H9 (cell line): ENCODE results near the gene ASB10. TPM values are rescaled to one million over a fixed set of nuclear protein-coding genes. Genes with fewer than 3 reads are reported as not detected.

Experiments used
- DNase-seq: peaks from one replicate; pipeline ENCODE4 v3.0.0-alpha.2; 2017
- H2AFZ ChIP-seq: one replicate; pipeline ENCODE4 v1.6.1; 2013; ENCODE audit warnings: mild to moderate bottlenecking, low read length, control low read depth, moderate library complexity
- H2AK5ac ChIP-seq: 2 replicates; pipeline ENCODE4 v1.6.1; 2013; ENCODE audit warnings: low read length, control low read depth, mixed read lengths; ENCODE audit not compliant: insufficient read length
- H2BK120ac ChIP-seq: one replicate; pipeline ENCODE4 v1.6.1; 2013; ENCODE audit warnings: low read depth, mild to moderate bottlenecking, low read length, control low read depth, inconsistent platforms; ENCODE audit not compliant: poor library complexity, severe bottlenecking
- H2BK12ac ChIP-seq: 2 replicates; pipeline ENCODE4 v1.6.1; 2013; ENCODE audit warnings: low read length, control low read depth, mixed read lengths, low read depth; ENCODE audit not compliant: insufficient read length
- H2BK15ac ChIP-seq: 2 replicates; pipeline ENCODE4 v1.6.1; 2013; ENCODE audit warnings: low read depth, low read length, control low read depth
- H2BK20ac ChIP-seq: one replicate; pipeline ENCODE4 v1.6.1; 2013; ENCODE audit warnings: low read depth, mild to moderate bottlenecking, low read length, control low read depth, inconsistent platforms; ENCODE audit not compliant: poor library complexity, severe bottlenecking
- H2BK5ac ChIP-seq: 2 replicates; pipeline ENCODE4 v1.6.1; 2013; ENCODE audit warnings: low read length, control low read depth, mixed read lengths; ENCODE audit not compliant: insufficient read length
- H3K14ac ChIP-seq: 2 replicates; pipeline ENCODE4 v1.6.1; 2013; ENCODE audit warnings: low read length, control low read depth; ENCODE audit not compliant: insufficient read depth
- H3K18ac ChIP-seq: 2 replicates; pipeline ENCODE4 v1.6.1; 2013; ENCODE audit warnings: low read depth, mild to moderate bottlenecking, mixed read lengths, low read length, control low read depth; ENCODE audit not compliant: insufficient read length
- H3K23ac ChIP-seq: 2 replicates; pipeline ENCODE4 v1.6.1; 2013; ENCODE audit warnings: low read length, control low read depth, mixed read lengths, low read depth; ENCODE audit not compliant: insufficient read length
- H3K23me2 ChIP-seq: 2 replicates; pipeline ENCODE4 v1.6.1; 2013; ENCODE audit warnings: low read depth, mild to moderate bottlenecking, mixed read lengths, low read length, control low read depth; ENCODE audit not compliant: insufficient read length, poor library complexity, severe bottlenecking
- H3K27ac ChIP-seq: 2 replicates; pipeline ENCODE4 v1.5.1; 2013; ENCODE audit warnings: low read length, control low read depth, mixed read lengths, low read depth; ENCODE audit not compliant: insufficient read length
- H3K27me3 ChIP-seq: 2 replicates; pipeline ENCODE4 v1.6.1; 2013; ENCODE audit warnings: low read length, control low read depth, inconsistent platforms; ENCODE audit not compliant: insufficient read depth
- H3K4ac ChIP-seq: 2 replicates; pipeline ENCODE4 v1.6.1; 2013; ENCODE audit warnings: low read depth, mild to moderate bottlenecking, control low read depth, inconsistent platforms, low read length, moderate library complexity
- H3K4me1 ChIP-seq: 2 replicates; pipeline ENCODE4 v1.6.1; 2013; ENCODE audit warnings: low read length, control low read depth, inconsistent platforms; ENCODE audit not compliant: insufficient read depth
- H3K4me2 ChIP-seq: 2 replicates; pipeline ENCODE4 v1.6.1; 2013; ENCODE audit warnings: low read length, control low read depth, mixed read lengths; ENCODE audit not compliant: insufficient read length, insufficient read depth
- H3K56ac ChIP-seq: 2 replicates; pipeline ENCODE4 v1.6.1; 2013; ENCODE audit warnings: low read depth, mild to moderate bottlenecking, mixed read lengths, low read length, control low read depth; ENCODE audit not compliant: insufficient read length
- H3K79me1 ChIP-seq: 2 replicates; pipeline ENCODE4 v1.6.1; 2013; ENCODE audit warnings: low read depth, mild to moderate bottlenecking, moderate library complexity, low read length, control low read depth, inconsistent platforms; ENCODE audit not compliant: insufficient read depth, poor library complexity, severe bottlenecking
- H3K79me2 ChIP-seq: 2 replicates; pipeline ENCODE4 v1.6.1; 2013; ENCODE audit warnings: low read length, control low read depth, inconsistent platforms; ENCODE audit not compliant: insufficient read depth
- H3K9ac ChIP-seq: 2 replicates; pipeline ENCODE4 v1.6.1; 2013; ENCODE audit warnings: low read length, control low read depth, mixed read lengths; ENCODE audit not compliant: insufficient read length; ENCODE audit errors: extremely low read depth
- H3K9me3 ChIP-seq: one replicate; pipeline ENCODE4 v1.6.1; 2013; ENCODE audit warnings: low read depth, low read length, inconsistent platforms; ENCODE audit not compliant: control insufficient read depth
- H3T11ph ChIP-seq: one replicate; pipeline ENCODE4 v1.6.1; 2013; ENCODE audit warnings: mild to moderate bottlenecking, low read length, control low read depth, inconsistent platforms
- H4K20me1 ChIP-seq: one replicate; pipeline ENCODE4 v1.6.1; 2013; ENCODE audit not compliant: control insufficient read depth, insufficient read length, insufficient read depth
- H4K5ac ChIP-seq: 2 replicates; pipeline ENCODE4 v1.6.1; 2013; ENCODE audit warnings: low read depth, mild to moderate bottlenecking, mixed read lengths, low read length, control low read depth; ENCODE audit not compliant: insufficient read length
- H4K8ac ChIP-seq: replicated peaks from 2 replicates; pipeline ENCODE4 v1.6.1; 2013; ENCODE audit warnings: low read length, control low read depth, mixed read lengths, low read depth; ENCODE audit not compliant: insufficient read length
- H4K91ac ChIP-seq: 2 replicates; pipeline ENCODE4 v1.6.1; 2013; ENCODE audit warnings: low read depth, mild to moderate bottlenecking, moderate library complexity, mixed read lengths, low read length, control low read depth; ENCODE audit not compliant: insufficient read length
- H3K27ac Mint-ChIP-seq, 3 experiments: 2 replicates in 2 of 3; 3 replicates in 1 of 3; pipeline ENCODE4 v1.8.0; 2020 to 2021; ENCODE audit warnings: mixed read lengths in 3 of 3, mild to moderate bottlenecking in 1 of 3, moderate library complexity in 1 of 3
- H3K27me3 Mint-ChIP-seq: 2 replicates; pipeline ENCODE4 v1.8.0; 2021; ENCODE audit warnings: low read depth, mild to moderate bottlenecking, moderate library complexity, mixed read lengths
- H3K36me3 Mint-ChIP-seq, 3 experiments: 2 replicates in 2 of 3; 3 replicates in 1 of 3; pipeline ENCODE4 v1.8.0; 2020 to 2021; ENCODE audit warnings: low read depth in 3 of 3, mixed read lengths in 3 of 3; ENCODE audit not compliant: insufficient read depth in 1 of 3
- H3K4me1 Mint-ChIP-seq, 2 experiments: 2 replicates each; pipeline ENCODE4 v1.8.0; 2020; ENCODE audit warnings: mixed read lengths in 2 of 2
- H3K4me3 Mint-ChIP-seq, 2 experiments: 2 replicates in 1 of 2; 3 replicates in 1 of 2; pipeline ENCODE4 v1.8.0; 2020 to 2021; ENCODE audit warnings: mild to moderate bottlenecking in 2 of 2, mixed read lengths in 2 of 2, moderate library complexity in 1 of 2
- H3K9me3 Mint-ChIP-seq, 2 experiments: 2 replicates in 1 of 2; 3 replicates in 1 of 2; pipeline ENCODE4 v1.8.0; 2020; ENCODE audit warnings: mild to moderate bottlenecking in 2 of 2, mixed read lengths in 2 of 2, moderate library complexity in 1 of 2
- WGBS: extraction: QIAGEN DNeasy Blood & Tissue Kit; methylation state at CpG from one replicate; pipeline ENCODE4 v1.1.7; 2013; ENCODE audit warnings: missing lambda C conversion rate, low lambda C conversion rate, mixed read lengths; ENCODE audit not compliant: insufficient read length; ENCODE audit errors: extremely low coverage; 5-methylcytosine and 5-hydroxymethylcytosine counted together
- total RNA-seq: library from RNA; stranded (reverse); gene quantifications from 2 replicates; pipeline ENCODE4 v1.2.1, GENCODE V29; 2021
- TF ChIP-seq, protein P1 (sequence below): fragments of 200-600 bp; sonication (generic); conservative IDR thresholded peaks from 3 replicates; pipeline ENCODE4 v1.8.0; 2021; ENCODE audit warnings: antibody characterized with exemption, mild to moderate bottlenecking

The ASB10 gene
- total RNA-seq, 1 experiment from 2014 or later = not detected

DNA sequence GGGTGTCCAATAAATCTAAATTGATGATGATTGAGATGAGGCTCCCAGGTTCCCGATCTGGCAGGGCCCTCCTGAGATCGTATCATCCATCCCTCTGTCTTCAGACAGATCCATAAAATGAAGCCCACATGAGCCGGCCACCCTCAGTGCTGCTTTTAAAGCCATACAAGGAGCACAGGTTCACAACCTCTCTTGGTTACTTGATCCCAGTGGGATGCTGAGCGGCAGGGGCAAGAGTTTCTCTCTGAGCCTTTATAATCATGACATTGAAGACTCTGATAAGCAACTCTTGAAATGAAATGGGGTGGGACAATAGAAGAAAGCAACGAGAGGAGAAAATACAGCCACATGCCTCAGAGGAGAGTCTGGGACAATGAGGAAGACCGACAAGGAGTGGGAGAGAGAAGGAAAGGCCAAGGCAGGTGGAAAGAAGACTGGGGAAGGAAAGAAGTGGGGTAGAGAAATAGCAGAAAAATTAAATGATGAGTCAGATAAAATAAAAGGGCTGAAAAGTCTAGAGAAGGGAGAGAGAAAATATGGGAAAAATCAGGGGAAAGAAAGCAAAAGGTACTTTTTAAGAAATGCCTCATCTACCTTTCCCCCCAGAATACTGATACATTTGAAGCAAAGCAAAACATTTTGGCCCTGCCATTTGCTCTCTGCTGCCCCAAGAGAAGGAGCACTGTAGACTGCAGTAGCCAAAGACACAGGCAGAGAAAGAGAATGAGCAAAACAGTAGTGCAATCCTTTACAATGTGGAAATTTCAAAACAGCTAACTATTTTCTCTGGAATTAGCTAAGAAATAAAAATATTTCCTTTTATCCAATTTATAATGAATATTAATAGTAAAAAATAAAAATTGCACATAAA lies 34.2 kb downstream of the ASB10 start:
- H3K79me1 ChIP-seq = no peaks in the 10 kb centered on the region
- WGBS = no CpG with 5 or more reads among the region's 6 CpGs
- no peak overlapping the region for H2AK5ac ChIP-seq
- no peaks in the 10 kb centered on the region for H3K36me3 Mint-ChIP-seq
- no peak overlapping the region for H2AFZ ChIP-seq
- H4K5ac ChIP-seq = no peak overlapping the region
- H4K8ac ChIP-seq = no peak overlapping the region
- no peak overlapping the region for H3K56ac ChIP-seq
- TF ChIP-seq, protein P1, sequence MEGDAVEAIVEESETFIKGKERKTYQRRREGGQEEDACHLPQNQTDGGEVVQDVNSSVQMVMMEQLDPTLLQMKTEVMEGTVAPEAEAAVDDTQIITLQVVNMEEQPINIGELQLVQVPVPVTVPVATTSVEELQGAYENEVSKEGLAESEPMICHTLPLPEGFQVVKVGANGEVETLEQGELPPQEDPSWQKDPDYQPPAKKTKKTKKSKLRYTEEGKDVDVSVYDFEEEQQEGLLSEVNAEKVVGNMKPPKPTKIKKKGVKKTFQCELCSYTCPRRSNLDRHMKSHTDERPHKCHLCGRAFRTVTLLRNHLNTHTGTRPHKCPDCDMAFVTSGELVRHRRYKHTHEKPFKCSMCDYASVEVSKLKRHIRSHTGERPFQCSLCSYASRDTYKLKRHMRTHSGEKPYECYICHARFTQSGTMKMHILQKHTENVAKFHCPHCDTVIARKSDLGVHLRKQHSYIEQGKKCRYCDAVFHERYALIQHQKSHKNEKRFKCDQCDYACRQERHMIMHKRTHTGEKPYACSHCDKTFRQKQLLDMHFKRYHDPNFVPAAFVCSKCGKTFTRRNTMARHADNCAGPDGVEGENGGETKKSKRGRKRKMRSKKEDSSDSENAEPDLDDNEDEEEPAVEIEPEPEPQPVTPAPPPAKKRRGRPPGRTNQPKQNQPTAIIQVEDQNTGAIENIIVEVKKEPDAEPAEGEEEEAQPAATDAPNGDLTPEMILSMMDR = peak; percentile 44; the same call in 2 of the 3 replicates
- no peaks in the 10 kb centered on the region for H3K9me3 ChIP-seq
- no peak for DNase-seq
- H2BK5ac ChIP-seq = no peak overlapping the region
- H3K4ac ChIP-seq = no peak overlapping the region
- H3K18ac ChIP-seq = no peak overlapping the region
- H2BK12ac ChIP-seq = no peak overlapping the region
- H3K4me3 Mint-ChIP-seq = no peak overlapping the region
- H3K27ac Mint-ChIP-seq = no peak overlapping the region
- no peak overlapping the region for H4K91ac ChIP-seq
- no peaks in the 10 kb centered on the region for H4K20me1 ChIP-seq
- H3K27me3 Mint-ChIP-seq = peaks cover 49% of the 10 kb centered on the region
- no peak overlapping the region for H2BK120ac ChIP-seq
- no peak overlapping the region for H3T11ph ChIP-seq
- no peak overlapping the region for H3K9ac ChIP-seq
- H3K9me3 Mint-ChIP-seq = no peaks in the 10 kb centered on the region
- H3K4me1 ChIP-seq = peaks cover 2% of the 10 kb centered on the region; the same call in 1 of the 2 replicates
- no peak overlapping the region for H3K14ac ChIP-seq
- H3K27me3 ChIP-seq = no peaks in the 10 kb centered on the region; the same call in 1 of the 2 replicates
- no peaks in the 10 kb centered on the region for H3K23me2 ChIP-seq
- H3K27ac ChIP-seq = no peak overlapping the region
- H2BK15ac ChIP-seq = no peak overlapping the region
- H3K23ac ChIP-seq = no peak overlapping the region
- H3K4me1 Mint-ChIP-seq = peaks cover 9 to 19% of the 10 kb centered on the region in 2 experiments
- no peaks in the 10 kb centered on the region for H3K79me2 ChIP-seq
- H2BK20ac ChIP-seq = no peak overlapping the region
- no peak overlapping the region for H3K4me2 ChIP-seq
